A673 (cell line): ENCODE data around the gene PVR. TPM values are rescaled to one million over a fixed set of nuclear protein-coding genes. Genes with fewer than 3 reads are reported as not detected.

Experiments used
- Bru-seq: library from RNA; stranded (reverse); fragments of 400-500 nt; gene quantifications from one replicate; lab custom pipeline; 2021; lab: Mats Ljungman, UMichigan
- BruChase-seq, 2 experiments: library from RNA; stranded (reverse); fragments of 400-500 nt; gene quantifications; one replicate each; lab custom pipeline; 2021; lab: Mats Ljungman, UMichigan
- BruUV-seq: library from RNA; stranded (reverse); fragments of 400-500 nt; replicated peaks from 2 replicates; lab custom pipeline; 2021; lab: Mats Ljungman, UMichigan
- CTCF ChIA-PET: fragments of 300-600 bp; sonication (Branson Sonifier 250); formaldehyde crosslinking; loops from one replicate; lab custom pipeline; 2022; ENCODE audit warnings: antibody characterized with exemption; lab: Charles Lee
- POLR2A ChIA-PET: fragments of 300-600 bp; sonication (Branson Sonifier 250); formaldehyde crosslinking; loops from one replicate; lab custom pipeline; 2022; ENCODE audit warnings: antibody characterized with exemption; ENCODE audit not compliant: low non-redundant PET; lab: Charles Lee
- DNase-seq: peaks from one replicate; pipeline ENCODE4 v3.0.0-alpha.2; 2015; ENCODE audit warnings: low spot score
- H3K27ac ChIP-seq: fragments of 200-600 bp; sonication (generic); 2 replicates; pipeline ENCODE4 v1.5.1; 2016; ENCODE audit warnings: mixed run types, low read depth, mild to moderate bottlenecking, mixed read lengths, antibody characterized with exemption, low read length; ENCODE audit not compliant: poor library complexity, severe bottlenecking
- H3K27me3 ChIP-seq: fragments of 200-600 bp; sonication (generic); replicated peaks from 2 replicates; pipeline ENCODE4 v1.6.1; 2017; ENCODE audit warnings: mixed run types, low read depth, mild to moderate bottlenecking, mixed read lengths, antibody characterized with exemption, low read length; ENCODE audit not compliant: insufficient read depth, poor library complexity
- H3K36me3 ChIP-seq: fragments of 200-600 bp; sonication (generic); 2 replicates; pipeline ENCODE4 v1.6.1; 2016; ENCODE audit warnings: mixed run types, mild to moderate bottlenecking, mixed read lengths, antibody characterized with exemption, low read length; ENCODE audit not compliant: insufficient read depth, poor library complexity, severe bottlenecking
- H3K4me1 ChIP-seq: fragments of 200-600 bp; sonication (generic); 2 replicates; pipeline ENCODE4 v1.6.1; 2017; ENCODE audit warnings: mixed run types, mild to moderate bottlenecking, mixed read lengths, antibody characterized with exemption, low read length; ENCODE audit not compliant: insufficient read depth, poor library complexity, severe bottlenecking
- H3K4me3 ChIP-seq: fragments of 200-600 bp; sonication (generic); 2 replicates; pipeline ENCODE4 v1.5.1; 2016; ENCODE audit warnings: low read depth, mixed run types, mild to moderate bottlenecking, mixed read lengths, low read length; ENCODE audit not compliant: poor library complexity, severe bottlenecking
- H3K9me3 ChIP-seq: fragments of 200-600 bp; sonication (generic); 2 replicates; pipeline ENCODE4 v1.6.1; 2016; ENCODE audit warnings: mixed run types, low read depth, mild to moderate bottlenecking, mixed read lengths, antibody characterized with exemption, low read length; ENCODE audit not compliant: poor library complexity, severe bottlenecking
- CTCF ChIP-seq: fragments of 300-800, 200-600 bp; sonication (generic); conservative IDR thresholded peaks from 2 replicates; pipeline ENCODE4 v1.5.1; 2017; ENCODE audit warnings: low read depth, mild to moderate bottlenecking, antibody characterized with exemption, low read length, moderate library complexity, mixed read lengths
- EZH2 ChIP-seq: fragments of 200-600 bp; sonication (generic); IDR thresholded peaks from 2 replicates; pipeline ENCODE4 v1.6.1; 2017; ENCODE audit warnings: borderline replicate concordance, low read depth, mild to moderate bottlenecking, mixed read lengths, antibody characterized with exemption, low read length; ENCODE audit not compliant: poor library complexity, severe bottlenecking
- intact Hi-C: fragments of 100-400 bp; cut with micrococcal nuclease; formaldehyde crosslinking; loops from one replicate; pipeline ENCODE4 v1.10.0; 2022; ENCODE audit not compliant: unreplicated experiment
- long read RNA-seq: library from polyadenylated mRNA; stranded (forward); transcript quantifications from one replicate; pipeline ENCODE4 v2.0.0, GENCODE V29; 2022
- total RNA-seq: library from RNA; stranded (reverse); gene quantifications from 2 replicates; pipeline ENCODE4 v1.2.3, GENCODE V29; 2021

PVR gene, protein sequence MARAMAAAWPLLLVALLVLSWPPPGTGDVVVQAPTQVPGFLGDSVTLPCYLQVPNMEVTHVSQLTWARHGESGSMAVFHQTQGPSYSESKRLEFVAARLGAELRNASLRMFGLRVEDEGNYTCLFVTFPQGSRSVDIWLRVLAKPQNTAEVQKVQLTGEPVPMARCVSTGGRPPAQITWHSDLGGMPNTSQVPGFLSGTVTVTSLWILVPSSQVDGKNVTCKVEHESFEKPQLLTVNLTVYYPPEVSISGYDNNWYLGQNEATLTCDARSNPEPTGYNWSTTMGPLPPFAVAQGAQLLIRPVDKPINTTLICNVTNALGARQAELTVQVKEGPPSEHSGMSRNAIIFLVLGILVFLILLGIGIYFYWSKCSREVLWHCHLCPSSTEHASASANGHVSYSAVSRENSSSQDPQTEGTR
- total RNA-seq (26.8 and 29.5 TPM in 2 replicates), Bru-seq, nascent RNA (percentile 66 among the genes with signal in this experiment), BruChase-seq, experiment 1, labeled RNA remaining after a 2-hour chase (percentile 74 among the genes with signal in this experiment), BruChase-seq, experiment 2, labeled RNA remaining after a 6-hour chase (percentile 78 among the genes with signal in this experiment)
- long read RNA-seq, transcript PVR-203 (8 exons, 3,078 nt), result minor isoform, 5 of 84 reads
- long read RNA-seq, transcript PVR-204 (6 exons, 1,344 nt), result minor isoform, 14 of 84 reads
- long read RNA-seq, transcript PVR-205 (8 exons, 3,325 nt), result major isoform, 24 of 84 reads
- long read RNA-seq, partial matches to known transcripts, result 7 of 84 reads
- long read RNA-seq, other reads (novel, unspliced or antisense), result 31 of 84 reads

GRCh38 chr19:44643605-44644401 is at the start of gene PVR:
TSS of gene PVR (plus strand) at chr19:44643910. CDS start at chr19:44644097, 187 bp downstream.
- intact Hi-C loops, result no loop called here
- CTCF ChIA-PET, result interaction anchor here (0.6 to 1.5 kb wide), 3 partner anchors 13 to 116 kb away, joined by 4 to 9 read pairs (median 8); no protein-coding TSS in a partner anchor

GRCh38 chr19:44596428-44597130 is 47.1 kb upstream of the PVR start:
- Histone ChIP-seq H3K27me3 (no peaks in the 10 kb centered on the region), H3K36me3 (no peaks in the 10 kb centered on the region), H3K9me3 (no peaks in the 10 kb centered on the region), H3K27ac (no peak overlapping the region), H3K4me3 (no peak overlapping the region), H3K4me1 (no peaks in the 10 kb centered on the region)
- ChIA-PET CTCF (no interaction called here), POLR2A (no interaction called here)
- BruUV-seq, result no TSS peak
- TF ChIP-seq EZH2 (no peak), CTCF (no peak)
- intact Hi-C loops, result no loop called here
- no peak for DNase-seq

More at GRCh38 chr19:44643605-44644401, at the start of gene PVR:
- Histone ChIP-seq H3K27me3 (no peaks in the 10 kb centered on the region), H3K27ac (peak within 1 kb of the TSS; percentile 78), H3K9me3 (no peaks in the 10 kb centered on the region), H3K4me3 (peak within 1 kb of the TSS; percentile 97), H3K4me1 (no peaks in the 10 kb centered on the region), H3K36me3 (no peaks in the 10 kb centered on the region)
- TF ChIP-seq EZH2, result no peak
- TF ChIP-seq CTCF, result no peak
- DNase-seq, result peak; percentile 76
- BruUV-seq, result TSS peak; percentile 56
- POLR2A ChIA-PET, result interaction anchor here (0.6 kb wide), 1 partner anchor 385 kb away, joined by 4 read pairs; no protein-coding TSS in a partner anchor
